Calu3 (cell line): Measurements from ENCODE around the gene TEX264. TPM values are rescaled to one million over a fixed set of nuclear protein-coding genes. Genes with fewer than 3 reads are reported as not detected.

Experiments used
- BruUV-seq: library from RNA; stranded (reverse); fragments of 400-500 nt; replicated peaks from 2 replicates; lab custom pipeline; 2021; lab: Mats Ljungman, UMichigan
- CTCF ChIA-PET: fragments of 300-600 bp; sonication (Branson Sonifier 250); formaldehyde crosslinking; loops from one replicate; lab custom pipeline; 2022; ENCODE audit warnings: antibody characterized with exemption; lab: Charles Lee
- DNase-seq: peaks from one replicate; pipeline ENCODE4 v3.0.0; 2022
- H3K27ac Mint-ChIP-seq: one replicate; pipeline ENCODE4 v1.8.0; 2022; ENCODE audit warnings: mixed read lengths; ENCODE audit not compliant: unreplicated experiment
- H3K27me3 Mint-ChIP-seq: one replicate; pipeline ENCODE4 v1.8.0; 2022; ENCODE audit warnings: mixed read lengths; ENCODE audit not compliant: unreplicated experiment
- H3K36me3 Mint-ChIP-seq: one replicate; pipeline ENCODE4 v1.8.0; 2022; ENCODE audit warnings: mild to moderate bottlenecking, moderate library complexity, mixed read lengths; ENCODE audit not compliant: insufficient read depth, unreplicated experiment
- H3K4me1 Mint-ChIP-seq: one replicate; pipeline ENCODE4 v1.8.0; 2022; ENCODE audit warnings: mild to moderate bottlenecking, low read depth, mixed read lengths; ENCODE audit not compliant: unreplicated experiment
- H3K4me3 Mint-ChIP-seq: one replicate; pipeline ENCODE4 v1.8.0; 2022; ENCODE audit warnings: mild to moderate bottlenecking, low read depth, moderate library complexity, mixed read lengths; ENCODE audit not compliant: unreplicated experiment
- H3K9me3 Mint-ChIP-seq: one replicate; pipeline ENCODE4 v1.8.0; 2022; ENCODE audit warnings: low read depth, mixed read lengths; ENCODE audit not compliant: unreplicated experiment
- CTCF ChIP-seq: fragments of 200-600 bp; IDR thresholded peaks from one replicate; pipeline ENCODE4 v1.8.0; 2022; ENCODE audit warnings: antibody characterized with exemption; ENCODE audit not compliant: unreplicated experiment
- intact Hi-C: fragments of 100-400 bp; cut with micrococcal nuclease; formaldehyde crosslinking; loops from one replicate; pipeline ENCODE4 v1.10.0; 2022; ENCODE audit not compliant: unreplicated experiment
- total RNA-seq: library from RNA; stranded (reverse); gene quantifications from 2 replicates; pipeline ENCODE4 v1.2.3, GENCODE V29; 2022

Gene TEX264
- total RNA-seq, 1 experiment from 2014 or later: 37.0 TPM

GRCh38 chr3:51677358-51677757 is 6.3 kb downstream of the TEX264 start:
- Mint-ChIP-seq H3K9me3 (no peaks in the 10 kb centered on the region), H3K27me3 (no peaks in the 10 kb centered on the region), H3K36me3 (no peaks in the 10 kb centered on the region), H3K4me1 (peaks cover 21% of the 10 kb centered on the region), H3K27ac (no peak overlapping the region), H3K4me3 (no peak overlapping the region)
- intact Hi-C loops: no loop called here
- CTCF ChIA-PET: no interaction called here
- no peak for TF ChIP-seq CTCF
- no TSS peak for BruUV-seq
- no peak for DNase-seq

- CTCF ChIA-PET: no interaction called here
- no peaks in the 10 kb centered on the region for H3K9me3 Mint-ChIP-seq
Measured at GRCh38 chr3:51678186-51678585, 7.1 kb downstream of the TEX264 start.

GRCh38 chr3:51678641-51679040 is 7.6 kb downstream of the TEX264 start:
- intact Hi-C loops: no loop called here
- no peak for TF ChIP-seq CTCF
- H3K4me1 Mint-ChIP-seq: peaks cover 19% of the 10 kb centered on the region
- CTCF ChIA-PET: no interaction called here
- H3K27ac Mint-ChIP-seq: no peak overlapping the region
- BruUV-seq: no TSS peak
- H3K9me3 Mint-ChIP-seq: no peaks in the 10 kb centered on the region
- H3K36me3 Mint-ChIP-seq: no peaks in the 10 kb centered on the region
- no peaks in the 10 kb centered on the region for H3K27me3 Mint-ChIP-seq
- DNase-seq: no peak
- H3K4me3 Mint-ChIP-seq: no peak overlapping the region

More at GRCh38 chr3:51678186-51678585, 7.1 kb downstream of the TEX264 start:
- TF ChIP-seq CTCF: no peak
- H3K4me1 Mint-ChIP-seq: peaks cover 19% of the 10 kb centered on the region
- no peak for DNase-seq
- H3K27ac Mint-ChIP-seq: no peak overlapping the region
- intact Hi-C loops: no loop called here
- no peaks in the 10 kb centered on the region for H3K27me3 Mint-ChIP-seq
- no TSS peak for BruUV-seq
- no peak overlapping the region for H3K4me3 Mint-ChIP-seq
- H3K36me3 Mint-ChIP-seq: no peaks in the 10 kb centered on the region

GRCh38 chr3:51679318-51679717 is 8.3 kb downstream of the TEX264 start:
- no TSS peak for BruUV-seq
- intact Hi-C loops: no loop called here
- H3K4me1 Mint-ChIP-seq: peaks cover 19% of the 10 kb centered on the region
- CTCF ChIA-PET: no interaction called here
- no peaks in the 10 kb centered on the region for H3K36me3 Mint-ChIP-seq
- TF ChIP-seq CTCF: no peak
- no peaks in the 10 kb centered on the region for H3K27me3 Mint-ChIP-seq
- no peak overlapping the region for H3K4me3 Mint-ChIP-seq
- no peak for DNase-seq
- H3K9me3 Mint-ChIP-seq: no peaks in the 10 kb centered on the region
- no peak overlapping the region for H3K27ac Mint-ChIP-seq
